Panc1 (cell line): Measurements from ENCODE around the gene USP48. TPM values are rescaled to one million over a fixed set of nuclear protein-coding genes. Genes with fewer than 3 reads are reported as not detected.
A peak's percentile ranks its signal among the peaks of the same experiment; 100 is the strongest.

ENCODE experiments used
- ATAC-seq: fragments of 200-7000 bp; cut with Tn5 transposase; 2 replicates; pipeline ENCODE4 v1.9.1; 2020; ENCODE audit warnings: mild to moderate bottlenecking, moderate library complexity
- BruUV-seq: library from RNA; stranded (reverse); fragments of 400-500 nt; replicated peaks from 2 replicates; lab custom pipeline; 2021; lab: Mats Ljungman, UMichigan
- CTCF ChIA-PET: fragments of 300-600 bp; sonication (Branson Sonifier 250); formaldehyde crosslinking; loops from one replicate; lab custom pipeline; 2022; ENCODE audit warnings: antibody characterized with exemption; lab: Charles Lee
- POLR2A ChIA-PET: fragments of 300-600 bp; sonication (Branson Sonifier 250); formaldehyde crosslinking; loops from one replicate; lab custom pipeline; 2022; ENCODE audit warnings: antibody characterized with exemption; lab: Charles Lee
- DNase-seq: peaks from one replicate; pipeline ENCODE4 v3.0.0-alpha.2; 2010; ENCODE audit warnings: low read depth, low spot score
- H3K27ac ChIP-seq: 2 replicates; pipeline ENCODE4 v1.5.1; 2011; ENCODE audit warnings: mild to moderate bottlenecking, low read length, inconsistent platforms
- H3K27me3 ChIP-seq: fragments of 200-500 bp; sonication (Bioruptor generic); 2 replicates; pipeline ENCODE4 v1.6.0; 2014; ENCODE audit warnings: low read length, inconsistent platforms; ENCODE audit not compliant: control insufficient read depth, insufficient read depth
- H3K36me3 ChIP-seq: fragments of 200-500 bp; sonication (Bioruptor generic); 2 replicates; pipeline ENCODE4 v1.5.1; 2014; ENCODE audit warnings: inconsistent platforms, mild to moderate bottlenecking, low read length, moderate library complexity; ENCODE audit not compliant: control insufficient read depth, insufficient read depth
- H3K4me1 ChIP-seq: 2 replicates; pipeline ENCODE4 v1.5.1; 2011; ENCODE audit warnings: inconsistent platforms, mild to moderate bottlenecking, low read length, moderate library complexity; ENCODE audit not compliant: control insufficient read depth, insufficient read depth
- H3K4me3 ChIP-seq, 2 experiments: 2 replicates each; pipeline ENCODE4 v1.5.1; 2011 to 2012; ENCODE audit warnings: low read depth in 2 of 2, low read length in 2 of 2, mild to moderate bottlenecking in 2 of 2, inconsistent platforms in 1 of 2, moderate library complexity in 1 of 2
- H3K9me3 ChIP-seq: fragments of 200-500 bp; sonication (Bioruptor generic); 2 replicates; pipeline ENCODE4 v1.5.1; 2014; ENCODE audit warnings: low read depth, mild to moderate bottlenecking, inconsistent platforms, low read length, moderate library complexity; ENCODE audit not compliant: control insufficient read depth, insufficient read depth
- CTCF ChIP-seq: fragments of 450-650 bp; IDR thresholded peaks from 2 replicates; pipeline ENCODE4 v1.5.1; 2017; ENCODE audit warnings: mild to moderate bottlenecking
- POLR2AphosphoS5 ChIP-seq: IDR thresholded peaks from 2 replicates; pipeline ENCODE4 v1.6.1; 2012; ENCODE audit warnings: mild to moderate bottlenecking, low read depth, low read length, moderate library complexity
- REST ChIP-seq, 2 experiments: IDR thresholded peaks; 2 replicates each; pipeline ENCODE4 v1.6.1; 2011 to 2012; ENCODE audit warnings: low read depth in 2 of 2, control low read depth in 1 of 2, low read length in 1 of 2, mild to moderate bottlenecking in 1 of 2, moderate library complexity in 1 of 2; ENCODE audit not compliant: insufficient read depth in 1 of 2
- SIN3A ChIP-seq: IDR thresholded peaks from 2 replicates; pipeline ENCODE4 v1.6.1; 2012; ENCODE audit warnings: low read depth, mild to moderate bottlenecking, low read length, moderate library complexity, borderline replicate concordance; ENCODE audit not compliant: insufficient read depth
- TCF7L2 ChIP-seq: IDR thresholded peaks from 2 replicates; pipeline ENCODE4 v1.6.1; 2011; ENCODE audit warnings: mild to moderate bottlenecking, low read depth, low read length, inconsistent platforms
- in situ Hi-C: cut with HindIII; loops from 2 replicates; pipeline ENCODE4 v1.10.0; 2016; ENCODE audit warnings: low sequenced_read_pairs, low pct_unique_long_range_greater_than_20kb
- intact Hi-C: fragments of 100-400 bp; cut with micrococcal nuclease; formaldehyde crosslinking; loops from one replicate; pipeline ENCODE4 v1.10.0; 2022; ENCODE audit not compliant: unreplicated experiment
- total RNA-seq: library from RNA; stranded (reverse); gene quantifications from one replicate; pipeline ENCODE4 v1.2.1, GENCODE V29; 2021; ENCODE audit not compliant: unreplicated experiment

The USP48 gene
- total RNA-seq, 1 experiment from 2014 or later = 71.6 TPM

- Histone ChIP-seq H3K36me3 (0 out of 2 replicates have a peak, but pooled peaks cover 3% of the 10 kb centered on the region), H3K9me3 (no peaks in the 10 kb centered on the region), H3K27me3 (no peaks in the 10 kb centered on the region), H3K4me3 (no peak overlapping the region), H3K27ac (no peak overlapping the region), H3K4me1 (no peaks in the 10 kb centered on the region)
- in situ Hi-C loops = no loop called here
- ATAC-seq (no peak), DNase-seq (no peak)
- no TSS peak for BruUV-seq
- no peak for TF ChIP-seq SIN3A
- TF ChIP-seq CTCF = no peak
- no peak for TF ChIP-seq POLR2AphosphoS5
- TF ChIP-seq REST (IDR thresholded peaks at IDR 0.05; ENCODE audit: insufficient read depth in 1 of 2, low read depth in 2 of 2, low read length in 1 of 2) = no peak
- TF ChIP-seq TCF7L2 = no peak
- intact Hi-C loops = no loop called here
- ChIA-PET CTCF (no interaction called here), POLR2A (interaction anchor here (0.7 kb wide), 1 partner anchor 15 kb away, joined by 5 read pairs; no protein-coding TSS in a partner anchor)
These were observed 24.3 kb downstream of the USP48 start for GRCh38 chr1:21758614-21759013.

- BruUV-seq = TSS peak; percentile 58
- Histone ChIP-seq H3K27me3 (no peaks in the 10 kb centered on the region), H3K36me3 (peaks cover 13% of the 10 kb centered on the region; the same call in 1 of the 2 replicates), H3K27ac (no peak overlapping the region), H3K9me3 (no peaks in the 10 kb centered on the region), H3K4me1 (no peaks in the 10 kb centered on the region), H3K4me3 (no peak overlapping the region)
- DNase-seq (no peak), ATAC-seq (no peak)
- ChIA-PET POLR2A (interaction anchor here (0.6 kb wide), 1 partner anchor 107 kb away, joined by 4 read pairs; no protein-coding TSS in a partner anchor), CTCF (no interaction called here)
- TF ChIP-seq SIN3A = no peak
- no peak for TF ChIP-seq CTCF
- no peak for TF ChIP-seq POLR2AphosphoS5
- no peak for TF ChIP-seq REST (IDR thresholded peaks at IDR 0.05; ENCODE audit: insufficient read depth in 1 of 2, low read depth in 2 of 2, low read length in 1 of 2)
- TF ChIP-seq TCF7L2 = no peak
- in situ Hi-C loops (no loop called here), intact Hi-C loops (no loop called here)
These were observed 26.4 kb downstream of the USP48 start for GRCh38 chr1:21756393-21757089.
